A172 (cell line): ENCODE measurements around the gene RPUSD2. TPM values are rescaled to one million over a fixed set of nuclear protein-coding genes. Genes with fewer than 3 reads are reported as not detected.

Source experiments
- DNase-seq: peaks from one replicate; pipeline ENCODE4 v3.0.0-alpha.2; 2015; ENCODE audit warnings: low spot score
- total RNA-seq: library from RNA; depleted of rRNA; stranded (reverse); fragments of >200 nt; shearing (Covaris generic); gene quantifications from 2 replicates; pipeline ENCODE4 v1.2.3, GENCODE V29; 2014; rRNA removed

RPUSD2 gene
- total RNA-seq, 1 experiment from 2014 or later: 11.8 TPM

DNA sequence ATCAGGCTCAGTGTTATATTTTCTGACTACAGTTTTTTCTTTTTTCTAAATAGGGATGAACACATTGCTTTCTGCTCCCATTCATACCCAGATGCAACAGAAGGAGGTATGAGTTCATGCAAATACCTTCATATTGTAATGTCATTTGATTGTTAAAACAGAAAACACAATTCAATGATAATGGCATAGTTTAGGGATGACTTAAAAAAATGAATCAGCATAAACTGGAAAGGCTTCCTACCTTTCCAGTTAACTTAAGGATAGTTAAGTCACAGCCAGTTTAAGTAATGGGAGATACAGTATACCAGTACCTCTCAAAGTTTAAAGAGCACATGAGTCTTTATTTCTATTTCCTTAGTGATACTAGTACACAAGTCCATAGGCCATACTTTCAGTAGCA is 49.8 kb downstream of the RPUSD2 start:
- no peak for DNase-seq

DNA sequence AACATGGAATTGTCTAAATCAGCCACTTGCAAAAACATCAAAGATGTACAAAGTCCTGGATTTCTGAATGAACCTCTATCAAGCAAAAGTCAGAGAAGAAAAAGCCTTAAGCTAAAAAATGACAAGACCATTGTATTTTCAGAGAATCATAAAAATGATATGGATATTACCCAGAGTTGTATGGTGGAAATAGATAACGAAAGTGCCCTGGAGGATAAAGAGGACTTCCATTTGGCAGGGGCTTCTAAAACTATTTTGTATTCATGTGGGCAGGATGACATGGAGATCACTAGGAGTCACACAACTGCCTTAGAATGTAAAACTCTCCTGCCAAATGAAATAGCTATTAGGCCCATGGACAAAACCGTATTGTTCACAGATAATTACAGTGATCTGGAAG is 54.3 kb downstream of the RPUSD2 start:
- no peak for DNase-seq

Other genes with a start within 250 kb of the RPUSD2 start
- gene INAFM2, start 245.6 kb upstream of the RPUSD2 start, total RNA-seq: 12.7 and 14.7 TPM in 2 replicates
- gene CCDC9B, start 228.4 kb upstream of the RPUSD2 start, total RNA-seq: 4.4 and 12.1 TPM in 2 replicates
- not detected in 2 replicates for gene PHGR1, start 218.3 kb upstream of the RPUSD2 start, total RNA-seq
- 0.19 and 0.36 TPM in 2 replicates for gene DISP2, start 211.1 kb upstream of the RPUSD2 start, total RNA-seq
- gene KNSTRN, start 186.6 kb upstream of the RPUSD2 start, total RNA-seq: 117 and 130 TPM in 2 replicates
- 10.8 and 20.7 TPM in 2 replicates for gene IVD, start 163.5 kb upstream of the RPUSD2 start, total RNA-seq
- 11.2 and 14.0 TPM in 2 replicates for gene BAHD1, start 128.3 kb upstream of the RPUSD2 start, total RNA-seq
- 39.0 and 49.1 TPM in 2 replicates for gene CHST14, start 98.3 kb upstream of the RPUSD2 start, total RNA-seq
- 28.8 and 30.7 TPM in 2 replicates for gene CCDC32, start 4.3 kb upstream of the RPUSD2 start, total RNA-seq
- gene KNL1, start 24.9 kb downstream of the RPUSD2 start, total RNA-seq: 33.6 and 40.1 TPM in 2 replicates
- 13.6 and 15.7 TPM in 2 replicates for gene RAD51, start 125.9 kb downstream of the RPUSD2 start, total RNA-seq
- gene RMDN3, start 186.0 kb downstream of the RPUSD2 start, total RNA-seq: 19.3 and 20.2 TPM in 2 replicates
- 1.6 TPM in 1 of 2 replicates, not detected in the other for gene GCHFR, start 194.8 kb downstream of the RPUSD2 start, total RNA-seq
- 0.09 and 0.31 TPM in 2 replicates for gene C15orf62, start 200.7 kb downstream of the RPUSD2 start, total RNA-seq
- gene ZFYVE19, start 237.8 kb downstream of the RPUSD2 start, total RNA-seq: 24.6 and 36.2 TPM in 2 replicates
- 36.8 and 63.8 TPM in 2 replicates for gene DNAJC17, start 238.2 kb downstream of the RPUSD2 start, total RNA-seq